Stimulated activated naive CD4-positive, alpha-beta T cell (primary cell): ENCODE measurements around the gene RBMY1D.
"Not testable (repeated sequence)": the region's sequence is repeated elsewhere in the genome, so short reads cannot be mapped to it uniquely, and the experiment has no call there.

ENCODE experiments used
- DNase-seq, 6 experiments: peaks; one replicate each; lab custom pipeline; 2025; lab: John Stamatoyannopoulos, UW

Gene RBMY1D

GRCh38 chrY:21894426-21894825 is at the start of gene RBMY1D:
TSS of gene RBMY1D (minus strand) at chrY:21894526. CDS start at chrY:21892513, 2,013 bp downstream.
- not testable (repeated sequence) for DNase-seq

GRCh38 chrY:21917932-21918331 is 23.6 kb upstream of the RBMY1D start, which contains the start of gene RBMY1E:
TSS of gene RBMY1E (minus strand) at chrY:21918032. CDS start at chrY:21916054, 1,978 bp downstream.
- not testable (repeated sequence) for DNase-seq

- DNase-seq: not testable (repeated sequence)
Measured at GRCh38 chrY:21869407-21870076, 24.8 kb downstream of the RBMY1D start.

GRCh38 chrY:21845481-21845880 is 48.8 kb downstream of the RBMY1D start:
- no peak for DNase-seq

DNA sequence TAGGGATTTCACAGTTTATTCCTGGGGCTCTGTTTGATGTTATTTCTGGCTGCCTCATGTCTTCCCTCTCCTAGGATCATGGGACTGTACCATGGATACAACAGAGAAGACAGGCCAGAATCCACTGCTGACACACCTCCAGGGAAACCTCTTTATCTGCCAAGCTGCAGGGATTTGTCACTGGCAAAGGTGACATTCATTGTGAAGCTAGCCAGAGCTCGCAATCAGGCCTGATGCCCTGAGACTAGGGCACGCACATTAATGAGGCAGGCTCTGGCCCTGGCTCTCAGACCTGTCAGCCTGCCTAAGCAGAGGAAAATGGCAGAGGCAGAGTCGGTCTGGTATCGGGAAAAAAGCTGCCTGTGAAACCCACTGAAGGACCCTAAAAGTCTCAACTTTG is 52.2 kb downstream of the RBMY1D start:
- no peak for DNase-seq

DNA sequence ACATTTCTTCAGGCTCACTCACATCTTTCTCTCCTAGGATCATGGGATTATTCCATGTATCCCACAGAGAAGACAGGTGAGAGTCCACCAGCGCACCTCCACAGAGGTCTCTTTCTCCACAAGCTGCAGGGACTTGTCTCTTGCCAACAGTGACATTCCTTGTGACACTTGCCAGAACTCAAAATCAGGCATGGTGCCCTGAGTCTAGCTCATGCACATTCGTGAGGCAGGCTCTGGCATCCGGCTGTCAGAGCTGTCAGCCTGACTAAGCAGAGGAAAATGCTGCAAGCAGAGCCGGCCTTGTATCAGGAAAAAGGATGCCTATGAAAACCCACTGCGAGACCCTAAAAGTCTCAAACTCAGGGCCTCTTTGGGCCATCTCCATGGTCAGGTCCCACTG is 54.8 kb downstream of the RBMY1D start:
- no peak for DNase-seq

GRCh38 chrY:21836343-21836742 is 58.0 kb downstream of the RBMY1D start:
- DNase-seq: no peak

GRCh38 chrY:21835052-21835451 is 59.3 kb downstream of the RBMY1D start:
- no peak for DNase-seq
